WTC11 (cell line): Measurements from ENCODE around the gene MYOZ2.
A peak's percentile ranks its signal among the peaks of the same experiment; 100 is the strongest.

Source experiments
- ESRRA ChIP-seq: sonication (generic); formaldehyde crosslinking; IDR thresholded peaks from 2 replicates; pipeline ENCODE4 v1.8.1; 2022; ENCODE audit warnings: mild to moderate bottlenecking, missing genetic modification reagents, borderline replicate concordance
- GABPB1 ChIP-seq: sonication (generic); formaldehyde crosslinking; IDR thresholded peaks from 2 replicates; pipeline ENCODE4 v1.8.1; 2023; ENCODE audit warnings: mild to moderate bottlenecking, missing genetic modification reagents
- NFE2L1 ChIP-seq: sonication (generic); formaldehyde crosslinking; IDR thresholded peaks from 2 replicates; pipeline ENCODE4 v1.8.1; 2023; ENCODE audit warnings: missing genetic modification reagents
- SP1 ChIP-seq: sonication (generic); formaldehyde crosslinking; conservative IDR thresholded peaks from 2 replicates; pipeline ENCODE4 v1.8.1; 2022; ENCODE audit warnings: missing genetic modification reagents
- TEAD1 ChIP-seq: sonication (generic); formaldehyde crosslinking; IDR thresholded peaks from 2 replicates; pipeline ENCODE4 v1.8.0; 2022; ENCODE audit warnings: mild to moderate bottlenecking, missing genetic modification reagents
- ZNF281 ChIP-seq: sonication (generic); formaldehyde crosslinking; IDR thresholded peaks from 2 replicates; pipeline ENCODE4 v1.8.0; 2023; ENCODE audit warnings: mild to moderate bottlenecking, missing genetic modification reagents
- TF ChIP-seq, protein P1 (sequence below): fragments of 200-600 bp; IDR thresholded peaks from 2 replicates; pipeline ENCODE4 v1.8.0; 2022; ENCODE audit warnings: antibody characterized with exemption
- TF ChIP-seq, protein P2 (sequence below): sonication (generic); formaldehyde crosslinking; IDR thresholded peaks from 2 replicates; pipeline ENCODE4 v1.8.0; 2023; ENCODE audit warnings: missing genetic modification reagents
- TF ChIP-seq, protein P3 (sequence below): sonication (generic); formaldehyde crosslinking; IDR thresholded peaks from 2 replicates; pipeline ENCODE4 v1.8.1; 2023; ENCODE audit warnings: mild to moderate bottlenecking, missing genetic modification reagents, moderate library complexity

- TF ChIP-seq, protein P1, sequence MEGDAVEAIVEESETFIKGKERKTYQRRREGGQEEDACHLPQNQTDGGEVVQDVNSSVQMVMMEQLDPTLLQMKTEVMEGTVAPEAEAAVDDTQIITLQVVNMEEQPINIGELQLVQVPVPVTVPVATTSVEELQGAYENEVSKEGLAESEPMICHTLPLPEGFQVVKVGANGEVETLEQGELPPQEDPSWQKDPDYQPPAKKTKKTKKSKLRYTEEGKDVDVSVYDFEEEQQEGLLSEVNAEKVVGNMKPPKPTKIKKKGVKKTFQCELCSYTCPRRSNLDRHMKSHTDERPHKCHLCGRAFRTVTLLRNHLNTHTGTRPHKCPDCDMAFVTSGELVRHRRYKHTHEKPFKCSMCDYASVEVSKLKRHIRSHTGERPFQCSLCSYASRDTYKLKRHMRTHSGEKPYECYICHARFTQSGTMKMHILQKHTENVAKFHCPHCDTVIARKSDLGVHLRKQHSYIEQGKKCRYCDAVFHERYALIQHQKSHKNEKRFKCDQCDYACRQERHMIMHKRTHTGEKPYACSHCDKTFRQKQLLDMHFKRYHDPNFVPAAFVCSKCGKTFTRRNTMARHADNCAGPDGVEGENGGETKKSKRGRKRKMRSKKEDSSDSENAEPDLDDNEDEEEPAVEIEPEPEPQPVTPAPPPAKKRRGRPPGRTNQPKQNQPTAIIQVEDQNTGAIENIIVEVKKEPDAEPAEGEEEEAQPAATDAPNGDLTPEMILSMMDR = no peak
- no peak for TF ChIP-seq SP1
- TF ChIP-seq, protein P2, sequence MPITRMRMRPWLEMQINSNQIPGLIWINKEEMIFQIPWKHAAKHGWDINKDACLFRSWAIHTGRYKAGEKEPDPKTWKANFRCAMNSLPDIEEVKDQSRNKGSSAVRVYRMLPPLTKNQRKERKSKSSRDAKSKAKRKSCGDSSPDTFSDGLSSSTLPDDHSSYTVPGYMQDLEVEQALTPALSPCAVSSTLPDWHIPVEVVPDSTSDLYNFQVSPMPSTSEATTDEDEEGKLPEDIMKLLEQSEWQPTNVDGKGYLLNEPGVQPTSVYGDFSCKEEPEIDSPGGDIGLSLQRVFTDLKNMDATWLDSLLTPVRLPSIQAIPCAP = no peak
- TF ChIP-seq NFE2L1 (CRISPR knock-in tag) = no peak
- TF ChIP-seq, protein P3, sequence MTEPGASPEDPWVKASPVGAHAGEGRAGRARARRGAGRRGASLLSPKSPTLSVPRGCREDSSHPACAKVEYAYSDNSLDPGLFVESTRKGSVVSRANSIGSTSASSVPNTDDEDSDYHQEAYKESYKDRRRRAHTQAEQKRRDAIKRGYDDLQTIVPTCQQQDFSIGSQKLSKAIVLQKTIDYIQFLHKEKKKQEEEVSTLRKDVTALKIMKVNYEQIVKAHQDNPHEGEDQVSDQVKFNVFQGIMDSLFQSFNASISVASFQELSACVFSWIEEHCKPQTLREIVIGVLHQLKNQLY = no peak
- no peak for TF ChIP-seq ZNF281 (CRISPR knock-in tag)
- no peak for TF ChIP-seq ESRRA (CRISPR knock-in tag)
- no peak for TF ChIP-seq TEAD1 (CRISPR knock-in tag)
- TF ChIP-seq GABPB1 = peak; percentile 23; the same call in 1 of the 2 replicates
Observed at GRCh38 chr4:119197772-119198212, 62.2 kb downstream of the MYOZ2 start.
